GM08714 (cell line): Measurements from ENCODE around the gene PFDN6.

Experiments
- H3K4me3 ChIP-seq: fragments of 200-500 bp; sonication (Bioruptor generic); 2 replicates; pipeline ENCODE4 v1.5.1; 2014; ENCODE audit warnings: mild to moderate bottlenecking, low read length, inconsistent platforms
- ZNF274 ChIP-seq: IDR thresholded peaks from 2 replicates; pipeline ENCODE4 v1.6.1; 2012; ENCODE audit warnings: mild to moderate bottlenecking, low read depth, low read length

Gene PFDN6

GRCh38 chr6:33296797-33297405 is 7.5 kb downstream of the PFDN6 start:
- no peak for TF ChIP-seq ZNF274
- no peak overlapping the region; the same call in 1 of the 2 replicates for H3K4me3 ChIP-seq

- H3K4me3 ChIP-seq = peak overlapping the region; percentile 50; the same call in 1 of the 2 replicates
- TF ChIP-seq ZNF274 = no peak
Observed at GRCh38 chr6:33297406-33297955, 8.1 kb downstream of the PFDN6 start.

- no peak for TF ChIP-seq ZNF274
- peak overlapping the region; percentile 72 for H3K4me3 ChIP-seq
Observed at GRCh38 chr6:33297956-33298772, 8.8 kb downstream of the PFDN6 start.

GRCh38 chr6:33298773-33299236 is 9.4 kb downstream of the PFDN6 start, which contains the start of gene RGL2:
TSS of gene RGL2 (minus strand) at chr6:33298942. CDS start at chr6:33298610, 332 bp downstream.
- TF ChIP-seq ZNF274 = no peak
- peak within 1 kb of the TSS; percentile 72 for H3K4me3 ChIP-seq

- H3K4me3 ChIP-seq = peak overlapping the region; percentile 72
- TF ChIP-seq ZNF274 = no peak
Observed at GRCh38 chr6:33299237-33299944, 10.0 kb downstream of the PFDN6 start.

- no peak for TF ChIP-seq ZNF274
- no peak overlapping the region for H3K4me3 ChIP-seq
Observed at GRCh38 chr6:33301877-33302276, 12.5 kb downstream of the PFDN6 start.

- no peak overlapping the region for H3K4me3 ChIP-seq
- no peak for TF ChIP-seq ZNF274
Observed at GRCh38 chr6:33304216-33304615, 14.8 kb downstream of the PFDN6 start.

- H3K4me3 ChIP-seq = no peak overlapping the region
- TF ChIP-seq ZNF274 = no peak
Observed at GRCh38 chr6:33305052-33305451, 15.7 kb downstream of the PFDN6 start.

- TF ChIP-seq ZNF274 = no peak
- H3K4me3 ChIP-seq = no peak overlapping the region
Observed at GRCh38 chr6:33306356-33306755, 17.0 kb downstream of the PFDN6 start.

- peak overlapping the region; percentile 84 for H3K4me3 ChIP-seq
- TF ChIP-seq ZNF274 = no peak
Observed at GRCh38 chr6:33312361-33313104, 23.1 kb downstream of the PFDN6 start.

- H3K4me3 ChIP-seq = peak overlapping the region; percentile 84
- no peak for TF ChIP-seq ZNF274
Observed at GRCh38 chr6:33313105-33313708, 23.8 kb downstream of the PFDN6 start.

- peak within 1 kb of the TSS; percentile 84 for H3K4me3 ChIP-seq
- no peak for TF ChIP-seq ZNF274
Observed at GRCh38 chr6:33313709-33314514, 24.5 kb downstream of the PFDN6 start, which contains the start of gene TAPBP. TSS of gene TAPBP (minus strand) at chr6:33314078. CDS start at chr6:33314041, 37 bp downstream.
